ENCODE results near the gene SV2C.
"Not testable (repeated sequence)": the region's sequence is repeated elsewhere in the genome, so short reads cannot be mapped to it uniquely, and the experiment has no call there.

Gene SV2C

DNA sequence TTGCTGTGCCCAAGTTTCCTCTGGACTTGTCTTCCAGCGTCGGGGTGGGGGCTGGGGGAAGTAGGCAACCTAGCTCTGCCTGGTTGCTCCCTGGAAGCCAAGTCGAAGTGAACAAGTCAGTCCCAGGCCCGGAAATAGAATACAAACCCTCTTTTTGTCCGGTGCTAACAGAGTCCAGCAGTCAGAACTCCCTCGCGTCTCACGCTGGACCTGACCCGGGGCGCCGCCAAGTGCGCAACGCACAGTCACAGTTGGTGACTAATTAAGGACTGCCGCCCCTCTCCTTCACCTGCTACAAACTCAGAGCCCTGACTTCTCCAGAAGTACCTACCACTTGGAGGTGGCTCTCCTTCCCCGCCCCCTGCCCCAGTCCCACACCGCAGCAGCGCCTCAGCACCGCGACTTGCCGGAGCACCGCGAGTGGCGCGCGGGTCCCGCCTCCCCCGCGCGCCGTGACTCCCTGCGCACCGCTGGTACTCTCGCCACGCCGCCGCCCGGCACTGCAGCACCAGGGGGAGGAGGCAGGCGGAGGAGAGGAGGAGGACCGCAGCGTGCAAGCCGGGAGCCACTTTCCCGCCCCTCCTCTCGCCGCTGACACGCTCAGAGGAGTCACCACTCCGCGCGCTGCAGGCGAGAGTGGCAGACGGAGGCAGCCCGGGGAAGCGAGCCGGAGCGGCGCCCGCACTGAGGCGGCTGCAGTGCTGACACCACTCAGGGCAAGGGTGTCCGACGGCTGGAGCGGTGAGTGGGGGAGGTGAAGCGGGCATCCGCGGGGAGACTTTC, at the start of gene SV2C:
Gene SV2C, plus strand, starts transcription at position 612 of the 783 bp plus-strand sequence. CDS start 48,368 bp downstream, outside the sequence.
- DNase-seq (ENCODE audit: low spot score), result peak; percentile 18

- DNase-seq (ENCODE audit: low spot score), result not testable (repeated sequence)
These were observed 45.4 kb upstream of the SV2C start for GRCh38 chr5:76037736-76038151.

DNA sequence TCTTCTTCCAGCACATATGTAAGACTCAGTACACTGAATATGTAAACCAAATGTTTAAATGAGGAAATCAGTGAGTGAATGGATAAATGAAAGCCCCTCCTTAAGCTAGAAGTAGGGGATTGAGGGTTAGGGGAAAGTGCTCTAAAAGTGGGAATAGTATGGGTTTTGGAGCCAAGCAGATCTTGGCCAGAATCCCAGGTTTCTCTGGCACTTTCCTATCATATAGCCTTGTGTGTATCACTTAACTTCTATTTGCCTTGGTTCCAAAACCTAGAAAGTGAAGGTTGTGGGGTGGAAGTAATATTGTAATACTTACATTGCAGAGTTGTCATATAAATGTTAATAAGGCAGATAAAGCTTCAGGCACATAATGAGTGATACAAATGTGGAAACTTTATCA, 45.0 kb upstream of the SV2C start:
- DNase-seq (ENCODE audit: low spot score), result no peak

- no peak for DNase-seq (ENCODE audit: low spot score)
These were observed 42.4 kb upstream of the SV2C start for GRCh38 chr5:76040806-76041205.

GRCh38 chr5:76041863-76042262, 41.3 kb upstream of the SV2C start:
- no peak for DNase-seq (ENCODE audit: low spot score)

DNA sequence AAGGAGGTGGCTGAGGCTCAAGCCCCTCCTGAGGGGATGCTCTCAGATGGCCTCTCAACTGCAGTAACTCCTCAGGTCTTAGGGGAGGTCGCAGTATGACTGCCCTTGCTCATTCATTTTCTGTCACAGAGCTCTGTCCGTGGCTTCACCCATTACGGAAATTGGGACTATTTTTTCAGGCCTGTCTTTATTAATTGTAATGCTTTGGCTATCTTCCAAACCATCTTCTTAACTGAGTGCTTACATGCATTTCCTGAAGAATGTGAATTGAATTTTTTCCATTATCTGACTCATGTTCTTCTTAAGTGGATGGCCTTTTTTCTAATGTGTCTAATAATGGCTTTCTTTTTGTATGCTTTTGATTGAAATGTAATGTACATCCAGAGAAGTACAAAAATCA, 36.4 kb upstream of the SV2C start:
- DNase-seq (ENCODE audit: low spot score), result no peak

- no peak for DNase-seq (ENCODE audit: low spot score)
These were observed 33.0 kb upstream of the SV2C start for GRCh38 chr5:76050134-76050533.

DNA sequence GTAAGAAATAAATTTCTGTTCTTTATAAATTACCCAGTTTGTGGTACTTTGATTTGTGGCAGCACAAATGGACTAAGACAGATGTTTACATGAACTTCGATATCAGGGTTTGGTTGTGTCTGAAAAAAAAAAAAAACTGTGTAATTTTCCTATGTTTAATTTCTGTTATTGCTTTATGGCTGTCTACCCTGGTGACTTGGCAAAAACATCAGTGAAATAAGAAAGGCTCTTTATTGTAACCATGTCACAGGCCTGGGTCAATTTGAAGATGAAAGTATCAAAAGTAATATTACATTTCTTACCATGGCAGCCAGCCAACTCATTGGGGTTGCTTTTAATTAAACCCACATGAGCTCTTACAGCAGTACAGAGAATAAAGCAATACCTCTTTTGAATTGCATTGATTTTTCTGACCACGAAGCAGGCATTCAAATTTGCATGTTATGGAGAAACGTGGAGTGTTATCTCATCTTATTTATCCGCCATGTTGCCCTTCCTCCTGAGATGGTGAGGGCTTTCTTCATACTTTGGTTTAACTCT, 20.6 kb upstream of the SV2C start:
- no peak for DNase-seq (ENCODE audit: low spot score)

GRCh38 chr5:76065258-76065657, 17.9 kb upstream of the SV2C start:
- DNase-seq (ENCODE audit: low spot score), result no peak

DNA sequence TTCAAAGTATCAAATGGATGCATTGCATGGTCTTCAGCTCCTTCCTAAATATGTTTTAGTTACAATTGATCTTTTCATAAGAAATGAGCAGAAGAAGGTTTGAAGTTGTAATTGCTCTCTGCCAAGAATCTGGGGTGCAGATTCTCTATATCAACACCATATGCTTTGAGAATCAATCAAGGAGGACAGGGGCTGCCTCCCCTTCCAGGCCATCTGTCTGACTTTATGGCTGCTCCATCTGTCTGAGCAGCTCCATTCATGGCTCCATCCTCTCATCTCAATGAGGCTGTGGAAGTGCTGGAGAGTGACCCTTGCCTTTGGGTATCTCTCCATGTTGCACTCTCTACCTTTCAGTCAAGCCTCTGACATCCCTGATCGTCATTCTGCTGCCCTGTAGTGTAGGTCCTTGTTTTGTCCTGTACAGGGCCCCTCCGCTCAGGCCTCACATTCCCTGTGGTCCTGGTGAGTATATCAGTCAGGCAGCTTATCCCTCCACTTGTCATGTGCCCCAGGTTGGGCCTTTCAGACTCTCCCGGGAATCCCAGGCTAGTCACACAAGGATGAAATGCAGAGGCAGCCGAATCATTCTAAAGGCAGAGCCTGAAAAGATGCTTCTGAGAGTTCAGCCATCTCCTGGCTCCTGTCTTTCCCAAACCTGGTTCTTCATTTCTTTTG, 14.0 kb upstream of the SV2C start:
- DNase-seq (ENCODE audit: low spot score), result no peak

DNA sequence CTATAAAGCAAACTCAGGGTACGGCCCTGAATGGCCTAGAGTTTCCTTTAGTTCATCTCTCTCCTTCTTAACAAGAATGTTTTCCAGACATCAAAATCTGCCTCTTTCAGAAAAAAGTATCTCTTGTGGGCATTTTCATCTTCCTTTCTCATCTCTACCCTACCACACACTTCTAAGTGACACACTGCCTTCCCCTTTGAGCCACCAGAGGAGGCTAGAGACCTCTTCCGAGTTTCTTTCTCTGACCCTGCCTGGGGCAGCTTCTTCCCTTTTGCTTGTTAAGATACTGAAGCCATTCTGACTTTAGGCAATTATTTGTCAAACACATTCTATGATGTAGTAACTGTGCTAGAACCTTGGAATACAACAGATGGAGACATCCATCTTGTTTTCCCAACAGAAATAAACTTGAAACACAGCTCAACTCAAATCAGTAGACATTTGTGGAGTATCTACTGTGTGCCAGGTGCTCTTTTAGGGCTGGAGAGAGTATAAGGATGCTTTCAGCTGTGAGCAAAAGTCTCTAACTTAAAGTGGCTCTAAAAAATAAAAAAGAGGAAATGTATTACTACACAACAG, 8.6 kb upstream of the SV2C start:
- DNase-seq (ENCODE audit: low spot score), result peak; percentile 52

DNA sequence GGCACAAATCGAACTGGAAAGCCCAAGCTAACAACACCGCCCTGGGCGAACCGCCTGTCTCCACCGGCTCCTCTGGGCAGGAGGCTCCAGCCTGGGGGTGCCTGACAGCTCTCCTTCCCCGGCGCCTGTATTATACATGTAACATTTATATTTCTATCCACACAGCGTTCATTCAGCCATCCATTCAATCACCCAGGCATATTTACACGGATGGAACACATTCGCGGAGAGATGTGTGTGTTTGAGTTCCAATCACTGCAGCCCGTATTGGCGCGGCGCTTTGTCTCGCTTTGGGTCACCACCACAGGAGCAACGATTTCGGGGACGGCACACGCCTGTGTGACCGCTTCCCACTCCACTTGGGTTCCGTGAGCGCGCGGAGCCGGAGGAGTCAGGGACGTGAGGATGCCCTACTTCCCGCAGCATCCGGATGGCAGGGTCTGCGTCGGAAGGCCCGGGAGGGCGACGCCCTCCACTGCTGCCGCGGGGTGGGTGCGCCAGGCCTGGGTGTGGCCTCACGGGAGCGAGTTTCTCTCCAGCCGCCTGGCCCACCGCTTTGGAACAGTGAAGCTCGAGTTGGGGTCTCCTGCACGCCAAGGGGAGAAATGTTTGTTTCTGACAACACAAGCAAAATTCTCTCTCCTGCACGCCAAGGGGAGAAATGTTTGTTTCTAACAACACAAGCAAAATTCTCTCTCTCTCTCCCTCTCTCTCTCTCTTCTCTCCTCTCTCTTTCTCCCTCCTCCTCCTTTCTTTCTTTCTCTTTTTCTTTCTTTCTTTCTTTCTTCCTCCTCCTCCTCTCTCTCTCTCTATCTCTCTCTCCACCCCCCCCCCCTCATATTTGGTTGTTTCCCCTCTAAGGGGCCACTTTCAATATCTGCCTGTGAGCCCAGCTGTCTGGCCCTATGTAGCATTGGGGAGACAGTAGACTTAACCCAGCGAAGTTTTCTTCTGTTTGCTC, 1.1 kb upstream of the SV2C start:
- DNase-seq (ENCODE audit: low spot score), result no peak

GRCh38 chr5:76083555-76084495, 642 bp downstream of the SV2C start:
- no peak for DNase-seq (ENCODE audit: low spot score)

GRCh38 chr5:76084496-76085242, 1.5 kb downstream of the SV2C start:
- DNase-seq (ENCODE audit: low spot score), result no peak

DNA sequence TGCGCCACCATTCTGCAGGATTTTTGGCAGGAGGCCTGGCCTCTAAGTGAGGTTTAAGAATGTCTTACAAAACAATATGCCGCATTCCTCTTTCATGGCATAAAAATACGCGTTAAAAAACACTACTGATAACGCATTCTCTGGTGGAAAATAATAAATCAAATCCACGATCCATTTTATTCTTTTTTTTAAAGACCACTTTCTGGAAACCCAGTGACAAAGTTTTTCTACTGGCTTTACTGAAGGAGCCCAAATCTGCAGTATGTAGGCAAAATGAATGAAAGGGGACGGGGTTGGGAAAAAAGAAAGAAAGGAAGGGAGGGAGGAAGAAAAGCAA, 2.0 kb downstream of the SV2C start:
- DNase-seq (ENCODE audit: low spot score), result no peak

- DNase-seq (ENCODE audit: low spot score), result no peak
These were observed 2.9 kb downstream of the SV2C start for GRCh38 chr5:76086095-76086494.

DNA sequence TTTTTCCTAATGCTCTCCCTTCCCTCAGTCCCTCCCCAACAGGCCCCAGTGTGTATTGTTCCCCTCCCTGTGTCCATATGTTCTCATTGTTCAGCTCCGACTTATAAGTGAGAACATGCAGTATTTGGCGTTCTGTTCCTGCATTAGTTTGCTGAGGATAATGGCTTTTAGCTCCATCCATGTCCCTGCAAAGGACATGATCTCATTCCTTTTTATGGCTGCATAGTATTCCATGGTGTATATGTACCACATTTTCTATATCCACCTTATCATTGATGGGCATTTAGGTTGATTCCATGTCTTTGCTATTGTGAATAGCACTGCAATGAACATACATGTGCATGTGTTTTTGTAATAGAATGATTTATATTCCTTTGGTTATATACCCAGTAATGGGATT, 6.0 kb downstream of the SV2C start:
- DNase-seq (ENCODE audit: low spot score), result not testable (repeated sequence)

DNA sequence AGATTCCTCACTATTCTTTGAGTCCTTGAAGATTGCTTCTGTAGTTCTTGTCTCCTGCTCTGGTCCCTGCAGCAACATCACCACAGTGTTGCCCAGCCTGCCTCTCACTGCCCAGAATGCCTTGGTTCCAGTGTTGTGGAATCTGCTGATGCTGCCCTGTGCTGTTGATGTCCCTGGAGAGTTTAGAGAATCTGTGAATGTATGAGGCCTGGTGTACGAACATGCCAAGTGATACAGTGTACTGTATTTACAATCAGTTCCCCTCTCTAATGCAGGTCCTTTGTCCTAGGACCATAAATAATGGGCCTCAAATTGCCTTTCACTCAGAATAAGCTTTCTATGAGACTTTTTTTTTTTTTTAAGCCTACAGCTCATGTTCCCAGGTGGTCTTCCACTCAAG, 8.2 kb downstream of the SV2C start:
- no peak for DNase-seq (ENCODE audit: low spot score)

DNA sequence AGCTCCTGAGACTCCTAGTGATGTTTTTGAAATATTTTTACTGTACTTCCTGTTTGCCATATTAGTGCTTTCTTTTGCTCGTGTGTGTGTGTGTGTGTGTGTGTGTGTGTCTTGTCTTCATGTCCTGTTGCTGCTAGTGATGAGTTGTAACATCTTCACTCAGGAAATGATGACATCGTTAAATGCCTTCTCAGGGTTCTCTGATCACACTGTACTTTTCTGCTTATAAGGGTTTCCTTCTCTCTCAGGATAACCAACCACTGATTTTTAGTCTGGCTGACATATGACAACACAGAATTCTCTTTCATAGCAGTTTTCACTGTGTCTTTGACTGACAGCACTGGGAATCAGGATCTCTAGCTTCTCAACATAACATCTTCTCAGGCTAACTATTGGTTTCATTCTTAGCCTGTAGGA, 16.1 kb downstream of the SV2C start:
- no peak for DNase-seq (ENCODE audit: low spot score)

DNA sequence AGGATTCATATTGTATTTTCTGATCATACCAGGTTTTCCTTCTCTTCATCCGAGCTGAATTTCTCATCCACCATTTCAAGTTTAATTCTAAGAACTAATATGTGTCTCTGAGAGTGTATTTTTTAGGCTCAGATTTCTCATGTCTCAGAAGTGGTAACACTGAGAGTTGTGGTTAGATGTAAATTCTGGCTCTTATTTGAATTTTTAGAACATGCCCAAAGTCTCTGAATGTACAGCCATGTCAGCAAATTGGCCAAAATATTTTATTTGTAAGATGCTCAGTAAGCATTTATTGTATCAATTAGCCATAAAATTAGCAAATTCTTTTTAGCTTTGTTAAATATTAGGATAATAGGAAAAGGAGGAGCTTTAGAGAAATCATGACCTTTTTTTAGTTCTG, 16.6 kb downstream of the SV2C start:
- DNase-seq (ENCODE audit: low spot score), result no peak

Measured in cerebellar cortex (tissue), 1 donor.